H1 (cell line): ENCODE data around the gene IGF2BP3.

Source experiments
- ATF2 ChIP-seq: IDR thresholded peaks from 2 replicates; pipeline ENCODE4 v1.6.1; 2012; ENCODE audit warnings: low read length, inconsistent platforms
- CEBPB ChIP-seq: IDR thresholded peaks from 2 replicates; pipeline ENCODE4 v1.6.1; 2012; ENCODE audit warnings: low read depth, low read length
- EP300 ChIP-seq, 2 experiments: IDR thresholded peaks; 1 replicate in 1 of 2; 2 replicates in 1 of 2; pipeline ENCODE4 v1.6.1; 2011 to 2012; ENCODE audit warnings: low read depth in 2 of 2, low read length in 2 of 2, mild to moderate bottlenecking in 2 of 2, borderline replicate concordance in 1 of 2, inconsistent platforms in 1 of 2, moderate library complexity in 1 of 2
- EZH2 ChIP-seq: fragments of 200-600 bp; sonication (generic); IDR thresholded peaks from 2 replicates; pipeline ENCODE4 v1.7.1; 2012; ENCODE audit warnings: low read depth, mild to moderate bottlenecking, moderate library complexity, low read length, inconsistent platforms; ENCODE audit not compliant: severe bottlenecking
- NANOG ChIP-seq: IDR thresholded peaks from 2 replicates; pipeline ENCODE4 v1.6.1; 2011; ENCODE audit warnings: low read length, low read depth, mild to moderate bottlenecking, inconsistent platforms; ENCODE audit not compliant: insufficient read depth, poor library complexity, severe bottlenecking
- POLR2A ChIP-seq, 2 experiments: IDR thresholded peaks; 1 replicate in 1 of 2; 2 replicates in 1 of 2; pipeline ENCODE4 v1.6.1; 2011; ENCODE audit warnings: low read depth in 2 of 2, low read length in 2 of 2, mild to moderate bottlenecking in 2 of 2; ENCODE audit errors: control extremely low read depth in 1 of 2
- POLR2AphosphoS5 ChIP-seq: IDR thresholded peaks from 2 replicates; pipeline ENCODE4 v1.6.1; 2011; ENCODE audit warnings: low read depth, low read length
- RAD21 ChIP-seq, 2 experiments: IDR thresholded peaks in 1 of 2; conservative IDR thresholded peaks in 1 of 2; 2 replicates each; pipeline ENCODE4 v1.6.1; 2011; ENCODE audit warnings: low read depth in 2 of 2, low read length in 2 of 2, improper control_type of control experiment in 1 of 2, inconsistent platforms in 1 of 2, mild to moderate bottlenecking in 1 of 2, moderate library complexity in 1 of 2
- SP4 ChIP-seq: IDR thresholded peaks from 2 replicates; pipeline ENCODE4 v1.6.1; 2012; ENCODE audit warnings: low read length, inconsistent platforms
- SUZ12 ChIP-seq: fragments of 200-600 bp; sonication (generic); IDR thresholded peaks from 2 replicates; pipeline ENCODE4 v1.6.1; 2012; ENCODE audit warnings: mild to moderate bottlenecking, inconsistent platforms, low read length, moderate library complexity, mixed read lengths
- TAF1 ChIP-seq: IDR thresholded peaks from 2 replicates; pipeline ENCODE4 v1.6.1; 2011; ENCODE audit warnings: mild to moderate bottlenecking, low read depth, low read length
- TF ChIP-seq, protein P1 (sequence below), 3 experiments: IDR thresholded peaks; 1 replicate in 2 of 3; 2 replicates in 1 of 3; pipeline versions ENCODE4 v1.5.1 to v1.6.1; 2011; ENCODE audit warnings: low read length in 3 of 3, mild to moderate bottlenecking in 3 of 3, inconsistent platforms in 2 of 3, low read depth in 1 of 3, moderate library complexity in 1 of 3; ENCODE audit not compliant: insufficient read depth in 1 of 3; ENCODE audit errors: control extremely low read depth in 1 of 3

- TF ChIP-seq CEBPB (no peak), NANOG (no peak), EP300 (IDR thresholded peaks at IDR 0.05; ENCODE audit: borderline replicate concordance in 1 of 2, low read depth in 2 of 2, low read length in 2 of 2) (no peak), EZH2 (no peak), SP4 (no peak), TAF1 (no peak), ATF2 (no peak), POLR2A (IDR thresholded peaks at IDR 0.05; ENCODE audit: control extremely low read depth in 1 of 2, low read depth in 2 of 2, low read length in 2 of 2) (no peak), SUZ12 (no peak), RAD21 (IDR thresholded peaks at IDR 0.05 in 1 of 2, conservative IDR thresholded peaks at IDR 0.05 in 1 of 2; ENCODE audit: low read depth in 2 of 2, low read length in 2 of 2) (no peak), POLR2AphosphoS5 (no peak)
- TF ChIP-seq, protein P1, sequence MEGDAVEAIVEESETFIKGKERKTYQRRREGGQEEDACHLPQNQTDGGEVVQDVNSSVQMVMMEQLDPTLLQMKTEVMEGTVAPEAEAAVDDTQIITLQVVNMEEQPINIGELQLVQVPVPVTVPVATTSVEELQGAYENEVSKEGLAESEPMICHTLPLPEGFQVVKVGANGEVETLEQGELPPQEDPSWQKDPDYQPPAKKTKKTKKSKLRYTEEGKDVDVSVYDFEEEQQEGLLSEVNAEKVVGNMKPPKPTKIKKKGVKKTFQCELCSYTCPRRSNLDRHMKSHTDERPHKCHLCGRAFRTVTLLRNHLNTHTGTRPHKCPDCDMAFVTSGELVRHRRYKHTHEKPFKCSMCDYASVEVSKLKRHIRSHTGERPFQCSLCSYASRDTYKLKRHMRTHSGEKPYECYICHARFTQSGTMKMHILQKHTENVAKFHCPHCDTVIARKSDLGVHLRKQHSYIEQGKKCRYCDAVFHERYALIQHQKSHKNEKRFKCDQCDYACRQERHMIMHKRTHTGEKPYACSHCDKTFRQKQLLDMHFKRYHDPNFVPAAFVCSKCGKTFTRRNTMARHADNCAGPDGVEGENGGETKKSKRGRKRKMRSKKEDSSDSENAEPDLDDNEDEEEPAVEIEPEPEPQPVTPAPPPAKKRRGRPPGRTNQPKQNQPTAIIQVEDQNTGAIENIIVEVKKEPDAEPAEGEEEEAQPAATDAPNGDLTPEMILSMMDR (IDR thresholded peaks at IDR 0.05; ENCODE audit: control extremely low read depth in 1 of 3, insufficient read depth in 1 of 3, low read depth in 1 of 3, low read length in 3 of 3), result no peak
These were observed 177.7 kb downstream of the IGF2BP3 start for GRCh38 chr7:23292623-23293022.
